ENCODE measurements around the gene PCDHGB6.
"Not testable (repeated sequence)": the region's sequence is repeated elsewhere in the genome, so short reads cannot be mapped to it uniquely, and the experiment has no call there.

Gene PCDHGB6

GRCh38 chr5:141389153-141390042 lies 18.4 kb upstream of the PCDHGB6 start:
- DNase-seq = no peak

- no peak for DNase-seq
Measured at GRCh38 chr5:141392429-141393198, 15.2 kb upstream of the PCDHGB6 start, which contains the start of gene PCDHGA8. TSS of gene PCDHGA8 (plus strand) at chr5:141392633. CDS start at chr5:141392814, 181 bp downstream.

- DNase-seq = no peak
Measured at GRCh38 chr5:141393267-141393666, 14.6 kb upstream of the PCDHGB6 start.

GRCh38 chr5:141394401-141395187 lies 13.2 kb upstream of the PCDHGB6 start:
- not testable (repeated sequence) for DNase-seq

- not testable (repeated sequence) for DNase-seq
Measured at GRCh38 chr5:141397756-141398551, 9.9 kb upstream of the PCDHGB6 start, which contains the start of gene PCDHGB5. TSS of gene PCDHGB5 (plus strand) at chr5:141397947. CDS start at chr5:141398128, 181 bp downstream.

GRCh38 chr5:141398608-141399007 lies 9.2 kb upstream of the PCDHGB6 start:
- DNase-seq = no peak

GRCh38 chr5:141399555-141400258 lies 8.1 kb upstream of the PCDHGB6 start:
- DNase-seq = no peak

- DNase-seq = no peak
Measured at GRCh38 chr5:141402553-141403243, 5.1 kb upstream of the PCDHGB6 start, which contains the start of gene PCDHGA9. TSS of gene PCDHGA9 (plus strand) at chr5:141402778. CDS start at chr5:141402953, 175 bp downstream.

- DNase-seq = no peak
Measured at GRCh38 chr5:141403387-141403786, 4.4 kb upstream of the PCDHGB6 start.

GRCh38 chr5:141409598-141410306 lies 1.9 kb downstream of the PCDHGB6 start:
- DNase-seq = no peak

GRCh38 chr5:141411575-141411974 lies 3.8 kb downstream of the PCDHGB6 start:
- no peak for DNase-seq

GRCh38 chr5:141412854-141413539 lies 5.2 kb downstream of the PCDHGB6 start, which contains the start of gene PCDHGA10:
TSS of gene PCDHGA10 (plus strand) at chr5:141412987. CDS start at chr5:141413176, 189 bp downstream.
- DNase-seq = peak in 1 of 4 experiments; percentile 35

GRCh38 chr5:141413540-141414069 lies 5.8 kb downstream of the PCDHGB6 start:
- DNase-seq = no peak

- not testable (repeated sequence) for DNase-seq
Measured at GRCh38 chr5:141414548-141415274, 6.9 kb downstream of the PCDHGB6 start.

GRCh38 chr5:141415275-141415618 lies 7.4 kb downstream of the PCDHGB6 start:
- DNase-seq = not testable (repeated sequence)

GRCh38 chr5:141417494-141418172 lies 9.8 kb downstream of the PCDHGB6 start, which contains the start of gene PCDHGB7:
TSS of gene PCDHGB7 (plus strand) at chr5:141417677. CDS start at chr5:141417860, 183 bp downstream.
- not testable (repeated sequence) for DNase-seq

Measured in activated naive CD4-positive, alpha-beta T cell (primary cell).